Esophagus muscularis mucosa (tissue), 4 donors: Measurements from ENCODE around the gene HS3ST5.

Experiments used
- CTCF ChIP-seq, 3 experiments: fragments of 200-600 bp in 2 of 3; fragments of 450-650 bp in 1 of 3; sonication (generic) in 2 of 3; IDR thresholded peaks; one replicate each; pipeline ENCODE4 v1.5.1; 2017 to 2019; ENCODE audit warnings: antibody characterized with exemption in 3 of 3, mild to moderate bottlenecking in 2 of 3, moderate library complexity in 1 of 3
- EP300 ChIP-seq: sonication (generic); formaldehyde crosslinking; IDR thresholded peaks from one replicate; pipeline ENCODE4 v1.6.1; 2017; ENCODE audit warnings: antibody characterized with exemption
- POLR2A ChIP-seq: fragments of 450-650 bp; IDR thresholded peaks from one replicate; pipeline ENCODE4 v1.6.1; 2017; ENCODE audit warnings: antibody characterized with exemption, moderate library complexity, mild to moderate bottlenecking, low read depth
- POLR2AphosphoS5 ChIP-seq, 2 donors: sonication (generic); formaldehyde crosslinking; IDR thresholded peaks; one replicate each; pipeline ENCODE4 v1.6.1; 2017; ENCODE audit warnings: antibody characterized with exemption in 2 of 2

DNA sequence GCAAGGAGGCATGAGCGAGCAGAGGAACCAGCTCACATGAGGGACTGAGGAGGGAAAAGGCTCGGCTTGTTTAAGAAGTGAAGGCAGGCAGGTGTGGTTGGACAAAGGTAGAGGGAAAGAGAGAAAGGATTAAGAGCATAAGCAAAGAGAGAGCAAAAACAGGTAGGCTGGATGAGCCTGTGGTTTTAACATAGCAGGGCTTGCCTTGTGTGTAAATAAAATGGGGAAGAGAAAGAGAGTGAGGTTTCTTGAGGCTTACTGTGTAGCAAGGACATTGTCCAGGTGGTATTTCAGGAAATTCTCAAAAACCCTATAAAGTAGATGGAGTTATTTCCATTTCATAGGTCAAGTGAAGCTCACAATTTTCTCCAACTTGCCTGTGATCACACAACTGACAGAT, 278.0 kb downstream of the HS3ST5 start:
- TF ChIP-seq CTCF (IDR thresholded peaks at IDR 0.05) (no peak), POLR2A (no peak), POLR2AphosphoS5 (IDR thresholded peaks at IDR 0.05) (no peak), EP300 (no peak)
